Activated naive CD8-positive, alpha-beta T cell treated with anti-CD3 and anti-CD28 coated beads, Interleukin-2, amount 10 ng/mL, durations not matched to agents 7 days and 5 days (primary cell): ENCODE measurements around the gene TINAG. TPM values are rescaled to one million over a fixed set of nuclear protein-coding genes. Genes with fewer than 3 reads are reported as not detected.
"Not testable (repeated sequence)": the region's sequence is repeated elsewhere in the genome, so short reads cannot be mapped to it uniquely, and the experiment has no call there.

Experiments
- ATAC-seq: fragments of 150-1000 bp; cut with Tn5 transposase; one replicate; pipeline ENCODE4 v1.10.0; 2021; ENCODE audit warnings: low read depth, moderate library complexity
- POLR2A ChIA-PET: fragments of 350-600 bp; sonication (Branson Sonifier 250); formaldehyde crosslinking; loops from one replicate; lab custom pipeline; 2021; ENCODE audit warnings: antibody characterized with exemption; lab: Charles Lee
- DNase-seq: peaks from one replicate; pipeline ENCODE4 v3.0.0; 2021
- H3K27ac Mint-ChIP-seq: one replicate; pipeline ENCODE4 v1.8.0; 2022; ENCODE audit warnings: mild to moderate bottlenecking, mixed read lengths
- H3K27me3 Mint-ChIP-seq: one replicate; pipeline ENCODE4 v1.8.0; 2022; ENCODE audit warnings: mild to moderate bottlenecking, moderate library complexity, mixed read lengths
- H3K36me3 Mint-ChIP-seq: one replicate; pipeline ENCODE4 v1.8.0; 2021; ENCODE audit warnings: mild to moderate bottlenecking, mixed read lengths
- H3K4me1 Mint-ChIP-seq: one replicate; pipeline ENCODE4 v1.8.0; 2021; ENCODE audit warnings: mixed read lengths
- H3K4me3 Mint-ChIP-seq: one replicate; pipeline ENCODE4 v1.8.0; 2022; ENCODE audit warnings: mild to moderate bottlenecking, moderate library complexity, mixed read lengths
- H3K9me3 Mint-ChIP-seq: one replicate; pipeline ENCODE4 v1.8.0; 2021; ENCODE audit warnings: mixed read lengths
- total RNA-seq, 2 experiments: library from RNA; stranded (reverse); gene quantifications; one replicate each; pipeline ENCODE4 v1.2.3, GENCODE V29; 2021

TINAG gene
- total RNA-seq, 2 experiments from 2014 or later, result not detected

DNA sequence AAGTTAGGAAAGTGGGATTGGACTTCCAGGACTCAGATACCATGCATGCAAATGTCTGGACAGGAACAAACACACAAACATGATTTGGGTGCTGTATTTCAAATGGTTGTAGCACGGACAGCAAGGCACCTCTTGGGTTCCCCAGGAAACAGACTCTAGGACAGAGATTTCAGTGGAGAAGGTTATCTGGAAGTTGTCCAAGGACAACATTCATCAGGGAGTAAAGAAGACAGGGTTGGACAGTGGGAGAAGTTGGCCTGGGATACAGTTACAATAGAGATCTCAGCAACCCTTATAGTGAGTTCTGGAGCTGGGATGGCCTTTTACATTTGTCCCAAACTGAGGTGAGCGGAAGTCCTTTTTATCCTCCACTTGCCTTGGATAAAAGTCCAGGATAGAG, 19.8 kb upstream of the TINAG start:
- no peaks in the 10 kb centered on the region for H3K4me1 Mint-ChIP-seq
- no peak overlapping the region for H3K4me3 Mint-ChIP-seq
- ATAC-seq (no peak), DNase-seq (no peak)
- H3K36me3 Mint-ChIP-seq, result no peaks in the 10 kb centered on the region
- POLR2A ChIA-PET, result no interaction called here
- H3K27ac Mint-ChIP-seq, result no peak overlapping the region
- no peaks in the 10 kb centered on the region for H3K27me3 Mint-ChIP-seq
- peaks cover 3% of the 10 kb centered on the region for H3K9me3 Mint-ChIP-seq

DNA sequence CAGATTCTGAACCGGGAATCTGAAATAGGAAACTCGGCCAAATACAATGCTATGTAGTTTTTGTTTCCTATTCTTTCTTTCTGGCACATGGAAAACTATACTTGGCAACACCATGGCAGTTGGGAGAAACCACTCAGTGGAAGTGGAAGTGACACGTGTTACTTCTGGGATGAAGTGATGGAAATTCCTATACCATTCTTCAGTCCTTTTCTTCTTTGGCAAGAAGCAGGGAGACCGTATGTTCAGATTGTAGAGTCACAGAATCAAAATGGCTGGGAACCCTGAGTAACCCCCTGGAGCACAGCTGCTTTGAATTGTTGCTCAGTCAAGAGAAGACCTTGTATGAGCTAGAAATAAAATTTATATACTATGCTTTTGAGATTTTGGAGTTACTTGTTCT, 18.8 kb upstream of the TINAG start:
- Mint-ChIP-seq H3K36me3 (no peaks in the 10 kb centered on the region), H3K4me1 (no peaks in the 10 kb centered on the region), H3K9me3 (peaks cover 3% of the 10 kb centered on the region), H3K27me3 (no peaks in the 10 kb centered on the region), H3K27ac (no peak overlapping the region), H3K4me3 (no peak overlapping the region)
- ATAC-seq (no peak), DNase-seq (no peak)
- POLR2A ChIA-PET, result no interaction called here

DNA sequence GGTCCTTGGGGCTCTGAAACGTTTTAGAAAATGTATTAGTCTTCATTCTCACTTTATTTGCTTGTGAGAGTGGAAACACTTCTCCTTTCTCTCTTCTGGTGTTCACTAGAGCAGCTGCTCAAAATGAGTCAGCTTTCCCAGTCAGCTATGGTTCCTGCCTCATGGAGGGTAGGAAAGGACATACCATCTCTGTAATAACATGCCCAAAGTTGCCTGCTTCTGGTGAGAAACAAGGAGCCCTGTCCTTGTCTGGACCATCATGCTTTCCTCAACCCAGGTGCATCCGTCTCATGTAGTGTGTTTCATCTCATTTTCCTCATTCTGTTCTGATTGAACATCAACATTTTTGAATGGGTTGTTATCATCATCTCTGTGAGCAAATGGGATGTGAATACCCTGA, 17.1 kb upstream of the TINAG start:
- H3K9me3 Mint-ChIP-seq, result peaks cover 4% of the 10 kb centered on the region
- no peaks in the 10 kb centered on the region for H3K27me3 Mint-ChIP-seq
- POLR2A ChIA-PET, result no interaction called here
- no peaks in the 10 kb centered on the region for H3K4me1 Mint-ChIP-seq
- no peak for ATAC-seq
- H3K4me3 Mint-ChIP-seq, result no peak overlapping the region
- no peak for DNase-seq
- no peak overlapping the region for H3K27ac Mint-ChIP-seq
- no peaks in the 10 kb centered on the region for H3K36me3 Mint-ChIP-seq

DNA sequence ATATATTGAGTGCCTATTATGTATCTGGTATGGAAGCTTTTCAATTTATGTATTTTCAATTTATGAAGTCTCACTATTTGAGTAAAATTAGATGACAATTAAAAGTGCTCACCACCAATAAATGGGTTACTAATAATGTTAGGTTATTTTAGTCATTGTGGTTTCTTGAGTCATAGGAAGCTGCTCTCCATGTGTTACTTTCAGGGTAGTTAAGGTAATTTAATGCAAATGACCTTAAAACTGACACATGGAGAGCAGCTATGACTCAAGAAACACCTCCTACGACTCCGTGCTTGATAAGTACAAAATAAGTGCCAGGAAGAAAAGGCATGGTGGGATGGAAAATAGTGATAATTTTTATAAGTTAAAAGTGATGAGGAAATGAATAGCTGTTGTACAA, 16.5 kb upstream of the TINAG start:
- Mint-ChIP-seq H3K9me3 (peaks cover 5% of the 10 kb centered on the region), H3K36me3 (no peaks in the 10 kb centered on the region), H3K4me1 (no peaks in the 10 kb centered on the region), H3K27ac (no peak overlapping the region), H3K27me3 (no peaks in the 10 kb centered on the region), H3K4me3 (no peak overlapping the region)
- POLR2A ChIA-PET, result no interaction called here
- no peak for DNase-seq
- no peak for ATAC-seq

DNA sequence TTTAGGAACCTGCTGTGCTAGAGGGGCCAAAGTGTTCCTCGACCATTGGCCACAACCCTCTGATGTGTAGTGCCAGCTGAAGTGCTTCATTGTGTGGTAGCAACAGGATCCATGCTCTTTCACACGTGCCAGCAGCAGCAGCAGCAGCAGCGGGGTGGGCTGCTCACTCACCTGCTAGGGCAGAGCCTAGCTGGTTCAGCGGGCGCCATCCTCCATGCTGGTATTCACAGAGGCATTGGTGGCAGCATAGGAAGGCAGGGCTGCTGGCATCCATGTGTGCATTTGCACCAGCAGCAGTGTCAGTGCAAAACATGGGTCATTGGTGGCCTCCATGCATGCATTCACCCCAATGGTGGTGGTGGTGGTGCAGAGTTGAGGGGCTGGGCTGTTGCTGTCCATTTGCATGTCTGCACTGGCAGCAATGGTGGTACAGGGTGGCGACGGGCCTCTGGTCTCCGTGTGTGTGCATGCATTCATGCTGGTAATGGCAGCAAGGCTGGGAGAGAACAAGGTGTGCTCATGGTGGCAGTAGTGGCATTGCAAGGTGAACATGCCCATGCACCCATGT, 13.2 kb upstream of the TINAG start:
- Mint-ChIP-seq H3K4me3 (no peak overlapping the region), H3K27ac (no peak overlapping the region), H3K27me3 (no peaks in the 10 kb centered on the region), H3K4me1 (no peaks in the 10 kb centered on the region), H3K9me3 (peaks cover 5% of the 10 kb centered on the region), H3K36me3 (no peaks in the 10 kb centered on the region)
- POLR2A ChIA-PET, result no interaction called here
- no peak for DNase-seq
- no peak for ATAC-seq

DNA sequence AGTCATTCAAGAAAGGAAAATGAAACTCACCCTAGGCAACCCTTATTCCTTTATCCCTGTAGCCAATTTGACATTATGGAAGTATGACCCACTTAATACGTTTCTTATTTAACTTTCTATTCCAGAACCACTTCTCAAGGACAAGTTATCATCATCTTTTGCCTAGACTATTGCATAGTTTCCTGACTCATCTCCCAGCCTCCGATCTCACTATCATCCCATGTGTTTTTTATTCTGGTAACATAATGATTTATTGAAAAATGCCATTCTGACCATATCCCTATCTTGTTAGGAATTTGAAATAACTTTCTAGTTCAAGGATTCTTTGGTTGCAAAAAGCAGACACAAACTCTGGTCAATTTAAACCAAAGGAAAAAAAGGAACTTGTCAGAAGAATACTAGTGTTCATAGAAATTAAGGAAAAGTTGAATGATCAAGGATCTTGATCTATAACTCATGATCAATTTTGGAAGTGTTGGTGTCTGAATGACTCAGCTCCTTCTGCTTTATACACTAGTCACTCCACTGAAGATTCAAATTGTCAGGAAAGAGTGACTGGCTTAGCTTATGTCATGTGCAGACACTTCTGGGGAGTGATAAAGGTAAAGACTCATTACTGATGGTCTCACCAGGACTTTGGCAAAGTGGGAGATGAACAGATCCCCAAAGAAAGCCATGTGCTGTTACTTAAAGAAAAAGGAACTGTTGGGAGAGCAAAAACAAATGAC, 8.5 kb upstream of the TINAG start:
- H3K27ac Mint-ChIP-seq, result no peak overlapping the region
- POLR2A ChIA-PET, result no interaction called here

DNA sequence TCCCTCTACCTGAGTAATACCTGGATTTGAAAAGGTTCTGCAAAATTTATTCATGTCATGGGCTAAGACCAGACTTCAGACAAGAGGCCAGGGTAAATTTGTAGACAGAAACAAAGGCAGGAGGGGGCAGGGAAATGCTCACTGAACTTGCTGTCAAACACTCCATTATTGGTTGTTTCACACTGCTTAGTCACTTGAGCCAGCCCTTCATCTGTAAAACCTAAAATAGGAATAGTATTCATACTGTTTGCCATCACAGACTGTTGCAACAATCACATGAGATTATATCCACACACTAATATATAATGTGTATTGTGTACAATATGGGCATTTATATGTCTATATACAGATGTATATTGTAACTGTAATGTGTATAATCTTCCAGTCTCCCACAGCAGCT, 6.5 kb upstream of the TINAG start:
- no peaks in the 10 kb centered on the region for H3K4me1 Mint-ChIP-seq
- no peaks in the 10 kb centered on the region for H3K27me3 Mint-ChIP-seq
- ATAC-seq (no peak), DNase-seq (no peak)
- H3K36me3 Mint-ChIP-seq, result no peaks in the 10 kb centered on the region
- no peak overlapping the region for H3K27ac Mint-ChIP-seq
- POLR2A ChIA-PET, result no interaction called here
- no peaks in the 10 kb centered on the region for H3K9me3 Mint-ChIP-seq
- no peak overlapping the region for H3K4me3 Mint-ChIP-seq

More for the DNA sequence above, 8.5 kb upstream of the TINAG start:
- Mint-ChIP-seq H3K27me3 (no peaks in the 10 kb centered on the region), H3K36me3 (no peaks in the 10 kb centered on the region), H3K4me1 (no peaks in the 10 kb centered on the region), H3K9me3 (peaks cover 2% of the 10 kb centered on the region), H3K4me3 (no peak overlapping the region)
- DNase-seq (no peak), ATAC-seq (no peak)

DNA sequence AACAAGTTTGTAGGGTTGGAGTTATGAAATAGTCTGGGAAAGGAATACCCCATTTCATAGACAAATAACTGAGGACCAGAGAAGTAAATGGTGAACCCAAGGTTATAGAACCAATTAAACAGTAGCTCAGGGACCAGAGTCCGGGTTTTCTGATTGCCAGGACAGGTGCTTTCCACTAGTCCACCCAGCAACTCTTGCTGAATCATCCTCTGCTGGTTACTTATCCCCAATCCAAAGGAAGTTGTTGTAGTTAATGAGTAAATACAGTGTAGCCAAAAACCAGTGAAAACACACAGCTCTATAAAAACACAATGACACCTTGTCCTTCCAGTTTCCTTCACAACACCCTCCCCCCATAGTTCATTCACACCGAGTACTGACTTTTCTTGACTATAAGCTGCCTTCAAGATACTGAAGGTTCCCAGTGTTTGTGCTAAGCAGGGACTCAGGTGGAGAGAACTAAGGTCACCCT, 766 bp upstream of the TINAG start:
- Mint-ChIP-seq H3K9me3 (no peaks in the 10 kb centered on the region), H3K36me3 (no peaks in the 10 kb centered on the region), H3K27ac (no peak overlapping the region), H3K4me1 (no peaks in the 10 kb centered on the region), H3K27me3 (no peaks in the 10 kb centered on the region), H3K4me3 (no peak overlapping the region)
- DNase-seq (no peak), ATAC-seq (no peak)
- POLR2A ChIA-PET, result no interaction called here

DNA sequence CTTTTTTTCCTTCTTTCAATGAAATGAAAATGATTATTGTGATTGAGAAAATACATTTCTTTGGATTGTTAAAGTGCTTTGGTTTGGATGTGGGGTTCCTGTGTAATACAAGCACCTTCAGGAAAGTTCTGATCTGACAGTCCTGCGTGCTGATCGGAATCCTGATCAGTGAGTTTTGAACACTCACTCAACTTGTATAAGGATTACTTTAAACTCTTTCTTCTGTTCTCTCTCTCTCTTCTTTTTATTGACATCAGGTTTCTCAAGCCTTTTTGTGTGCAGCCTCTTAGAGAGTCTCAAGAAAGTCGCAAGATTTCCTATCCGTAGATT, 710 bp downstream of the TINAG start:
- H3K27me3 Mint-ChIP-seq, result no peaks in the 10 kb centered on the region
- H3K36me3 Mint-ChIP-seq, result no peaks in the 10 kb centered on the region
- H3K4me1 Mint-ChIP-seq, result no peaks in the 10 kb centered on the region
- POLR2A ChIA-PET, result no interaction called here
- ATAC-seq (no peak), DNase-seq (no peak)
- no peak overlapping the region for H3K27ac Mint-ChIP-seq
- no peaks in the 10 kb centered on the region for H3K9me3 Mint-ChIP-seq
- no peak overlapping the region for H3K4me3 Mint-ChIP-seq

DNA sequence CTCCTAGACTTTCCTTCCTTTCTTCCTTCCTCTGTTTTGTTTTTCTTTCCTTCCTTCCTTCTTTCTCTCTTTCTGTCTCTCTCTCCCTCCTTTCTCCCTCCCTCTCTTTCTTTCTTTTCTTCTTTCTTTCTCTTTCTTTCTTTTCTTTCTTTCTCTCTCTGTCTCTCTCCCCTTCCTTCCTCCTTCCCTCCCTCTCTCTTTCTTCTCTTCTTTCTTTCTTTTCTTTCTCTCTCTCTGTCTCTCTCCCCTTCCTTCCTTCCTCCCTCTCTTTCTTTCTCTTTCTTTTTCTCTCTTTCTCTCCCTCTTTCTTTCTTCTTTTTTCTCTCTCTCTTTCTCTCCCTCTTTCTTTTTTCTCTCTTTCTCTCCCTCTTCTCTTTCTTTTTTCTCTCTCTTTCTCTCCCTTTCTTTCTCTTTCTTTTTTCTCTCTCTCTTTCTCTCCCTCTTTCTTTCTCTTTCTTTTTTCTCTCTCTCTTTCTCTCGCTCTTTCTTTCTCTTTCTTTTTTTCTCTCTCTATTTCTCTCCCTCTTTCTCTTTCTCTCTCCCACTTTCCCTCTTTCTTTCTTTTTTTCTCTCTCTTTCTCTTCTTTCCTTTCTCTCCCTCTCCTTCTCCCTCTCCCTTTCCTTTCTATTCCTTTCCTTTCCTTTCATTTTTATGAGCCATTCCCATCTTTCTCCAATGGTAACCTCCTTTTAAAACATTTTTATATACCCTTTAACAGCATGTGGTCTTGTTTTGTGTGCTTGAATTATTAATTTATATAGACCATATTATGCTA, 2.3 kb downstream of the TINAG start:
- Mint-ChIP-seq H3K9me3 (no peaks in the 10 kb centered on the region), H3K4me3 (no peak overlapping the region), H3K36me3 (no peaks in the 10 kb centered on the region), H3K4me1 (no peaks in the 10 kb centered on the region), H3K27ac (no peak overlapping the region), H3K27me3 (no peaks in the 10 kb centered on the region)
- ATAC-seq, result no peak
- POLR2A ChIA-PET, result no interaction called here
- DNase-seq, result no peak

DNA sequence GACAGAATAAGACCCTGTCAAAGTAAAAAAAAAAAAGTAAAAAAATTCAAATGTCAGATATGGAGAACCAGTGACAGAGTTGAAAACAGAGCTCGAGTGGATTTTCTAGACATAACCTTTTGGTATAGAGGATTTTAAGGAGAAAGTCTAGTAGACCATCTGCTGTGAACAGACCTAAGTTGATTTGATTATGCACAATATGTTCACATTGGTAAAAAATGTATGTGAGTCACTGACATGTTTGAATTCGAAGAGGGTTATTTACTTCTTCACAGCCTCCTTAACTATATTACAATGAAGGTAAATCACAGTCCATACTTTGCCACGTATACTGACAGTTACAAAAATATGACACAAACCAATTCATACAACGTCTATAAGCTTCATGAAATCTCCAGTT, 7.4 kb downstream of the TINAG start:
- POLR2A ChIA-PET, result no interaction called here
- no peak for ATAC-seq
- no peaks in the 10 kb centered on the region for H3K27me3 Mint-ChIP-seq
- no peaks in the 10 kb centered on the region for H3K4me1 Mint-ChIP-seq
- no peaks in the 10 kb centered on the region for H3K9me3 Mint-ChIP-seq
- DNase-seq, result no peak
- H3K36me3 Mint-ChIP-seq, result no peaks in the 10 kb centered on the region
- no peak overlapping the region for H3K4me3 Mint-ChIP-seq
- H3K27ac Mint-ChIP-seq, result no peak overlapping the region

DNA sequence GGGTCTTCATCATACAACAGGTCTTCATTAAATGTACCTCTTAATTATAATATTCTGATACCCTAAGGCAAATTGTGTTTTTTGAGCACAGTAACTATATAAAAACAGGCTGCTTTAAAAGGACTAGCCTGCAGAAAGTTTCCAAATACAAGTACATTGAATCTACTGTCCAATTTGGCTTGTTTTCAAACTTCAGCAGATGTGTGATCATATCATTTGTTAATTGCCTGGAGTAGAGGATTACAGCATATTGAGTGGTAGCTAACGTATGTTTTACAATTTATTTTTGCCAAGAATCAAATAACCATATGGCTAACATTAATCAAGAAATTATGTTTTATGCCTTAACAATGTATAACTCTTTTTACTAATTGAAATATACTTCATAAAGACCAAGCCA, 12.6 kb downstream of the TINAG start:
- ATAC-seq (no peak), DNase-seq (no peak)
- no peaks in the 10 kb centered on the region for H3K9me3 Mint-ChIP-seq
- H3K4me1 Mint-ChIP-seq, result no peaks in the 10 kb centered on the region
- no peak overlapping the region for H3K27ac Mint-ChIP-seq
- no peak overlapping the region for H3K4me3 Mint-ChIP-seq
- no peaks in the 10 kb centered on the region for H3K27me3 Mint-ChIP-seq
- POLR2A ChIA-PET, result no interaction called here
- no peaks in the 10 kb centered on the region for H3K36me3 Mint-ChIP-seq

DNA sequence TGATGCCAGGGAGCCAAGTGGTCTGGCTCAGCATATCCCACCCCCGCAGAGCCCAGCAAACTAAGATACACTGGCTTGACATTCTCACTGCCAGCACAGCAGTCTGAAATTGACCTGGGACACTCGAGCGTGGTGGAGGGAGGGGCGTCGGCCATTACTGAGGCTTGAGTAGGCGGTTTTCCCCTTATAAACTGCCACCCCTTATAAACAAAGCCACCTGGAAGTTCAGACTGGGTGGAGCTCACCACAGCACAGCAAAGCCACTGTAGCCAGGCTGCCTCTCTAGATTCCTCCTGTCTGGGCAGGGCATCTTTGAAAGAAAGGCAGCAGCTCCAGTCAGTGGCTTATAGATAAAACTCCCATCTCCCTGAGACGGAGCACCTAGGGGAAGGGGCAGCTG, 19.4 kb downstream of the TINAG start:
- Mint-ChIP-seq H3K27me3 (no peaks in the 10 kb centered on the region), H3K36me3 (no peaks in the 10 kb centered on the region), H3K27ac (no peak overlapping the region), H3K4me3 (no peak overlapping the region), H3K9me3 (peaks cover 10% of the 10 kb centered on the region), H3K4me1 (no peaks in the 10 kb centered on the region)
- POLR2A ChIA-PET, result no interaction called here
- ATAC-seq (no peak), DNase-seq (no peak)

DNA sequence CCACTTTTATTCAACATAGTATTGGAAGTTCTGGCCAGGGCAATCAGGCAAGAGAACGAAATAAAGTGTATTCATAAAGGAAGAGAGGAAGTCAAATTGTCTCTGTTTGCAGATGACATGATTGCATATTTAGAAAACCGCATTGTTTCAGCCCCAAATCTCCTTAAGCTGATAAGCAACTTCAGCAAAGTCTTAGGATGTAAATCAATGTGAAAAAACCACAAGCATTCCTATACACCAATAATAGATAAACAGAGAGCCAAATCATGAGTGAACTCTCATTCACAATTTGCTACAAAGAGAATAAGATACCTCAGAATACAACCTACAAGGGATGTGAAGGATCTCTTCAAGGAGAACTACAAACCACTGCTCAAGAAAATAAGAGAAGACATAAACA, 23.3 kb downstream of the TINAG start:
- H3K4me3 Mint-ChIP-seq, H3K27ac Mint-ChIP-seq, H3K9me3 Mint-ChIP-seq, H3K36me3 Mint-ChIP-seq, H3K4me1 Mint-ChIP-seq, H3K27me3 Mint-ChIP-seq, ATAC-seq, POLR2A ChIA-PET, DNase-seq: not testable (repeated sequence)
